Retina (tissue), 1 donor: ENCODE data around the gene RAB6A.
"Not testable (repeated sequence)": the region's sequence is repeated elsewhere in the genome, so short reads cannot be mapped to it uniquely, and the experiment has no call there.

Experiments used
- DNase-seq: peaks from one replicate; pipeline ENCODE4 v3.0.0-alpha.2; 2016

RAB6A gene

DNA sequence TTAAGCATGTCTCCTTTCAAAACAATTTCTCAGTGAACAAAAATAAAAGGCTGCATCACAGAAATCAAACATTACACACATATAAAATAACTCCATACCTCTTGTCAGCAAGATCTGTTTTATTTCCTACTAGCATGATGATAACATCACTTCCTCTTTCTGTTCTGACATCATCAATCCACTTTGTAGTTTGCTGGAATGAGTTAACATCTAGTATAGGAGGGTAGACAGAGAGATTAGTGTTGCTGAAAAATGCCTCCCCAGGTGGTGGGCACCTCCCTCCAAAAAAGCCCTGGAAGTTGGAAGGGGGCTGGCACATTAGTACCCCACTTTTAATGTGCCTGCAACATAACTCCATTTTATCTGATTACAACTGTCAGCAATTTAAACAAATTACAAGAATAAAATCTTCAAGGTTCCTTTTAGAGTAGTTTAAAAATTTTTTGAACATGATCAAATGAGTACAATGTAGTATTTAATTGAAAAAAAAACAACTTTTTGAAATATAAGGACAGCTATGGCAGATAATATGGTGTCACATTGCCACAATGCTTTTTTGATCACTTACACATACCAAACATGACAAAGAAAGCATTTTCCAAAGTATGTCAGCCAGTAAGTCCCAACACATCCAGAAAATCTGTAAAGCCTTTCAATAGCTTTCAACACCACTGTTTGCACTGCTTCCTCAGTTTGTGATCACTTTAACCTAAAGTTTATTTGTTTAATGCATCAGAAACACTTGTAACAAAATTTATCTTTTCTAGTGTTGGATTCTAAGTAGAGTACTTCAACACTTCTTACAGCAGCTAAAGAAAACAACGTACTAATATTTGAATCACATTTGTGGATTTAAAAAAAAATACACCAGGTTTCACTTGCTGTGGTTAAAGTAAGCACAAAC lies 44.5 kb downstream of the RAB6A start:
- no peak for DNase-seq

DNA sequence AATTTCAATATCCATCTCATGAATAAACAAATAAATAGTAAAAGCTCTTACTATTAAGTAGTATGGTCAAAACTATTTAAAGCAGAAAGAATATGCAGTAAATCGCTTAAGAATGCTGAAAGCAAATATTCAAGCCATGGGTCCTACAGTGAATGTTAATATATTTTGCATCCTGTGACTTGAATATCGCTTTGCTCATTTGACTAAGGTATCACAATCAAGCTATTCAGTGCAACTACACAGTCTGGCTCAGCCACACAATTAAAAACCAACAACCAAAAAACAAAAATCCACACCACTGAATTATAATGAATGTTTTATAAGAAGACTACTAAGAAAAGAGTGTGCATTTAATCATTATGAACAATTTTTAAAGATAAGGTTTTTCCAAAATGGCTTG lies 45.3 kb downstream of the RAB6A start:
- DNase-seq: no peak

DNA sequence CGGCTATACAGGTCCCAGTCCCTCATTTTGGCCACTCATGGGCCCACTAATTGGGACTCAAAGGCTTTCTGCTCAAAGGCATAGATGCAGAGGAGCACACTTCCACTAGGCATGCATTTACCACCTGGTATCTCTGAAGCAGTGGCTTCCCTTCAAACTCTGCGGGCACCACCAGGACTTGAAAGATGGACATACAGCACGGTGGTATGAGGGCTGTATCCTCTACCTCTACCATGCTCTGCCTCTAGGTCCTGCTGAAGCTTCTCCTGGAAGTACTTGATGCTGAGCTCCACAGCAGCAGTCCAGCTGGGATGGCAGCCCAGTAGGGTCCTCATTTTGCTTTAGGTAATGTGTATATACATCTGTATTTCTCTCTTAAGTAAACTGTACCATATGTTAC lies 49.9 kb downstream of the RAB6A start:
- no peak for DNase-seq

DNA sequence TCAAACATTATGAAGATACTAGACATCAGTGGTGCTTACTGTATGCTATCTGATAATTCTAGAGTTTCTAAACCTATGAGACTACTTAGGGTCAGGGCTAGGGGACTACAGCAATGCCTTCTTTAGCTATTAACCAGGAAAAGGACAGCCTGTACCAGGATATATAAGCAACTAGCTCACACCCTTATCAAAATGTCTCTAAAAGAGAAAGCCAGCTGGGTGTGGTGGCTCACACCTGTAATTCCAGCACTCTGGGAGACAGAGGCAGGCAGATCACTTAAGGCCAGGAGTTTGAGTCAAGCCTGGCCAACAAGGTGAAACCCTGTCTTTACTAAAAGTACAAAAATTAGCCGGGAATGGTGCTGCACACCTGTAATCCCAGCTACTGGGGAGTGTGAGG lies 55.8 kb downstream of the RAB6A start:
- no peak for DNase-seq

DNA sequence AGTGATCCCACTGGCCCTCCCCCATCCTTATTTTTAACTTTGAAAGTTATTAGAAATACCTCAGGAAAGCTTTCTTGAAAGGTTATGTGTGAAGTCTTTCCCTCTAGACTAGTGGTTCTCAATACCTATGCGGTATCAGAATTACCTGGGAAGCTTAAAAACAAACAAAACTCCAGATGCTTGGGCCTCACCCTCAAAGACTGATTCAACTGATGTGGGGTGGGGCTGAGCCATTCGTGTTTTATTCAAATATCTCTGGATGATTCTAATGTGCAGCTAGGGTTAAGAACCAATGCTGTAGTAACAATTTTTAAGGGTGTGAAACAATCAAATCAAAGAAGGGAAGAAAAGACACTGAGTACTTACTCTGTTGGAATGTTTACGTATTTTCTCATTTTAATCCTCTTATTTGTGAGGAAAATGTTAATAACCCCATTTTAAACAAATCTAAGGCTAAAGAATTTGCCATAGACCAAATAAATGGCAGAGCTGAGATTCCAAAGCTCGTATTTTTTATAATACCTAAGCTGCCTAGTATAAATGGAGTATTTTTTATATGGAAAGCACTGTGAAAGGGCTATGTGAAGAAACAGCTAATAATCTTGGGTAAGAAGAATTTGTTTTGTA lies 66.9 kb downstream of the RAB6A start:
- no peak for DNase-seq

DNA sequence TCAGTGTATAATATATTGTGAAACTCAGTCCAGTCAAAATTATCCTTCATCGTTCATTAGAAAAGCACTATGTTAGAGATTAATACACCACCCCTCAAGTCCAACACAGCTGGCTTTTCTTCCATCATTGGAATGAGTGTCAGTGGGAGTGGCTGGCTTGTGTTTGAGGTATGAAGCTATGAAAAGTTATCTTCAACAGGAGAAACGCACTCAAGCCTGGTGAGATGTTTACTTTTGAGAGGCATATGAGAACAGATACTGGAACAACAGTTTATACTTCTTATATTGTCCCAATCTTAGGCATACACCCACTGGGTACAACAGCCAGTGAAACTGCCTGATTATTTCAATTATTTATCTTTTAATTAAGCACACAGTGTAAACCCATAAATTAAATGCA lies 80.2 kb downstream of the RAB6A start:
- no peak for DNase-seq

DNA sequence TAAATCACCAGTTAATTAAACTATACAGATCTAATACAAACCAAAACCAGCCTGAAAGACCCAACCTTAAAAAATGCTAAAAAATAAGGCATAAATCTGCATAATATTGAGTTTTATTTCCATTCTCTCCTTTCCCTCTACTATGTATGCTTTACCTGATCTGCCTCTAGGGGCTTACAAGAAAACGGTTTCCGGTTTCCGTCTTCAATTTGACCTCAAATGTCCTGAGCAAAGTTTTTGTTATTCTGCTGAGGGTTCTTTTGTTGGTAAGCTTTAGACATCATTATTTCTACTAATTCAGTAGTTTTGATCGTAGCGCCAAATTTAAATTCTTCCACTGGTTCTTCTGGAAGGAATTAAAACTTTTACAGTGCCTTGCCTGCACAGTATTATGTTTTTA lies 84.3 kb downstream of the RAB6A start:
- not testable (repeated sequence) for DNase-seq

DNA sequence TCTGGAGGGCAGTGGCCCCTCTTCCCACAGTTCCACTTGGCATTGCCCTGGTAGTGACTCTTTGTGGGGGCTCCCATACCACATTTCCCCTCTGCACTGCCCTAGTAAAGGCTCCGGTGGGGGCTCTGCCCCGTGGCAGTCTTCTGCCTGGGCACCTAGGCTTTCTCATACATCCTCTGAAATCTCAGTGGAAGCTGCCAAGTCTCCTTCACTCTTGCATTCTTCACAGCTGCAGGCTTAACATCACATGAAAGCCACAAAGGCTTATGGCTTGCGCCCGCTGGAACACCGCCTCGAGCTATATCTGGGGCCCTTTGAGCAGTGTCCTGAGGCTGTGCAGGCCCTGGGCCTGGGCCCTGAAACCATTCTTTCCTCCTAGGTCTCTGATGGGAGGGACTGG lies 89.2 kb downstream of the RAB6A start:
- DNase-seq: no peak

DNA sequence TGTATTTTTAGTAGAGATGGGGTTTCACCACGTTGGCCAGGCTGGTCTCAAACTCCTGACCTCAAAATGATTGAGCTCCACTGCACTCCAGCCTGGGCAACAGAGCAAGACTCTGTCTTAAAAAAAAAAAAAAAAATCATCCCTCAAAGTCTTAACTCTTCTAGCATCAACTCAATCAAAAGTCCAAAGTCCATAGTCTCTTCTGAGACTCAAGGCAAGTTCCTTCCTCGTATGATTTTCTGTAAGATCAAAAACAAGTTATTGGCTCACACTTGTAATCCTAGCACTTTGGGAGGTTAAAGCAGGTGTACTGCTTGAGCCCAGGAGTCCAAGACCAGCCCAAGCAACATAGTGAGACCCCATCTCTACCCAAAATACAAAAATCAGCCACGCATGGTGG lies 90.1 kb downstream of the RAB6A start:
- no peak for DNase-seq

DNA sequence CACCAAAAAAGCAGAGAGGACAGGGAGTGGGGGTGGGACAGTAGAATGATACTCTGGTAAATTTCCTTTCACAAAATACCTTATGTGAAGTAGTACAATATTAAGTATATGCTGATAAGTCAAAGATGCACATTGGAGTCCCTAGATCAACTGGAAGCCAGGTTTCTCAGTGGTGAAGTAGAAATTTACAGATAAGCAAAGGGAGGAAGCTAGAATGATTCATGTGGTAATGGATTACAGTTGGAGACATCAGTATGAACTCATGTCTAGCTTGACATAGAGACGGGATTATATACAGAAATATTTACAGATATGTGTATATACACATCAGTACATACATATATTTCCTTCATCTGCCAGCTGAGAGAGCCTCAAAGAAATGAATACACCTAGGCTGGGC lies 93.0 kb downstream of the RAB6A start:
- DNase-seq: no peak

DNA sequence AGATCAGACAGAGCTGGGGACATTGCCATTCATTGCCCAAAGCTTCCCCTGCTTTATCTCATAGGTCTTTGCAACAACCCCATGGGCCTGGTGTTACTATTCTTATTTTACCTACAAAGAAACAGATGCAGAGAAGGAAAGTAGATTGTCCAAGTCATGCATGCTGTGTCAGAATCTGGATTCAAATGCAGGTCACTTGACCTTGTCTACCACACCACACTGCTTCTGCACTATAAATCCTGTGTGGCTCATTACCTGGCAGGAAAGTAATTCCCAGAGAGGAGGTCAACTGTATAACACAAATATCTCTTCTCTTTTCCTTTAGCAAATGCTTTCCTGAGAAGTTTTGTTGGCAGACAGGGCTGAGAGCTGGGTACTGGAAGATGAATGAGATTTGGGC lies 96.0 kb downstream of the RAB6A start:
- no peak for DNase-seq

DNA sequence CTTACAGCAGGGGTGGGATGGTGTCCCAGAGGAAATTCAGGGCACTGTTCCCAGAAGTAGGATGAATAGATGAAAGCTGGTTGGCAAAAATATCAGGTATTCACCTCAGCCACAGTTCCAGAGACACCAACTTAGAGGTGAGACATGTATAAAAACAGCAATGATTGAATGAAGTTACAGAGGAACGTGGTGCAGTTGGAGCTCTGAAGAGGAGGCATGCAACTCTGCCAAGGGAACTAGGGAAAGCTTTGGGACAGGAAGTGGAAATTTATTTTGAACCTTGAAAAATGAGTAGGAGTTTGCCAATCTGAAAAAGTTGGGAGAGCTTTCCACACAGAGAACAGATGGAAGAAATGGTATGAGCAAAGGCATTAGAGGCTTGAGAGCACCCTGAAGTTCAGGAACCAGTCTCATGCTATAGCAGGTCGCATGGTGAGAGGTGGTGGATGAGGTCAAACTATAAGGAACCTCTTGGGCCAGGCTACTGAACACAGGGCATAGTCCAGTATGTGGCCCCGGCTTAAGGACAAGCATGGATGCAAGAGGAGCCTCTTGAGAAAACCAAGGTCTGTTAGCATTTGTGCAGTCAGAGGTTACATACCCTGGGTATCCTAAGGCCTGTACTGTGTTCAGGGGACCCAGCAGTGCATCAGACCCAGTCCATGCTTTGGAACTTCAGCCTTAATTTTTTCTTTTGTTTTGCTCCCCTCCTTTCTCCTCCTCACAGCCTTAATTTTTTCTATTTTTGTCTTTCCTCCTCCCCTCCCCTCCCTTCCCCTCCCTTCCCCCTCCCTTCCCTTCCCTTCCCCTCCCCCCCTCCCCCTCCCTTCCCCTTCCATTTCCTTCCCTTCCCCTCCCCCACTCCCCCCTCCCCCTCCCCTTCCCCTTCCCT lies 97.0 kb downstream of the RAB6A start:
- DNase-seq: no peak

DNA sequence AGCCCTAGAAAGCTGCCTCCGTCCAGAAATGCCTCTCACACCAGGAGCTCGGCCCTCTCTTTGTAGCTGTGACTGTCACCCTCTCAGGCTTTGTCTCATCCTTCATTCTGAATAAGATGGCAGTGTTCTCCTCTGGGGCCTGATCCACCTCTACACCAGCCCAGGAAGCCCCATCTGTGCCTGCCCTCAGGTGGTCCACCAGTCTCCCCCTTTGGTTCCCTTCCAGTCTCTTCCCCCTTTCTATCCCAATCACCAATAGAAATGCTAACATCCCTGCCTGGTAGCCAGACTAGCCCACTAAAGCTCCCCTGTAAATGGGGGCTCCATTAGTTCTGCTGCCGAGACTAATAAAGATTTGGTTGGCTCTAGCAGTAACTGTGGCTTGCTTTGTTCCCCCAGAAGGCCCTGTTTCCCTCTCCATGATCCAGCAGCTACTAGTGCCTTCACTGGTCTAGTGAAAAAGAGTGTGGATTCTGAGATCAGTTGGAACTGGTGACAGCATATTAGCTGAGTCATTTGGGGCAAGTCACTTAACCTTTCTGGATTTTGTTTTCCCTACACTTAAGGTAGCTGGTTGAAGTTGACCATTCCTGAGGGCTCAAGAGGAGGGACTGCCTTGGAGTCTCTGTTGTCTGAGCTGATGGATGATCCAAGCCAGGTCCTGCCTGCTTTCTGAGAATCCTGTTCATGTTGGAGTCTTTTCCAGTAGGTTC lies 98.3 kb downstream of the RAB6A start:
- DNase-seq: no peak

DNA sequence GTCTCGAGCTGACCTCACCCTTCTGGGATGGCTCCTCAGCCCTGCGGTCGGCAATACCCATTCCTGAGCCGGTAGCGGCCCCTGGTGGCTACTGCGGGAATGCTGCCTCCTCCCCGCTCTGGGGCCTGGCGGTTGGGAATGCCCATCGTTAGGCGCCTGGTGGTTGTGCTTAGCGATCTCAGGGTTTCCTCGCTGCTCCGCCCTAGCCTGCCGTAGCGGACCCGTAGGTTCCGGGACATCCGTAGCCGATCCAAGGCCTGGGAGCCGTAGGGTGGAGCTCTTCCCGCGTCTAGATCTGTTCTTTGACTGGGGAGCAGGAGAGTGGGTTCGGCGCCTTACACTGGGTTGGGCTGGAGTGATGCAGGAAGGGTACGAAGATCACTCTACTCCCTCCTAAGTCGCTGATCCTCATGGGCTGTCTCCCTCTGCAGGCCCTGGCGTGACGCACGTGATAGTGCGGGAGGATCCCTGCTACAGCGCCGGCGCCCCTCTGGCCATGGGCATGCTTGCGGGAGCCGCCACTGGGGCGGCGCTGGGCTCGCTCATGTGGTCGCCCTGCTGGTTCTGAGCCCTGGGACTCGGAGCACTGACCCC lies 99.7 kb downstream of the RAB6A start:
- DNase-seq: peak; percentile 95

DNA sequence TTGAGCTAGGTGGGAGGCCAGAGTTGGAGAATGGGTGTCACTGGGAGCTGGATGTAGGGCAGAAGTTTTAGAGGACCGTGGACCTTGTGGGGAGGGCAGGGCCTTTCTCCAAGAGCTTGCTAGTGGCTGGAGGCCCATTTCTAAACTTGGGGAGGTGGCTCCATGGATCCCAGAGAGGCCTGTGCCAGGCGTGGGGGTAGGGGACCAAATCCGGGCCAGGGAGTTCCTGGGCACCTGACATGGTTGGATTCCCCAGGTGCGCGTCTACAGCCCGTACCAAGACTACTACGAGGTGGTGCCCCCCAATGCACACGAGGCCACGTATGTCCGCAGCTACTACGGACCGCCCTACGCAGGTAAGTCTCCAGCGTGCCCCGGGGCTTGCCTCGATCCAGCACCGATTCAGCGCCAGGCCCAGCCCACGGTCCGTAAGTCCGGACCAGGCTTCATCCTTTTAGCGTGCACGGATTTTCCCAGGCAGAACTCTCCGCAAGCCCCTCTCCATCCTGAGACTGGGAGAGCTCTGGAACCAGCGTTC lies 100.3 kb downstream of the RAB6A start:
- no peak for DNase-seq

DNA sequence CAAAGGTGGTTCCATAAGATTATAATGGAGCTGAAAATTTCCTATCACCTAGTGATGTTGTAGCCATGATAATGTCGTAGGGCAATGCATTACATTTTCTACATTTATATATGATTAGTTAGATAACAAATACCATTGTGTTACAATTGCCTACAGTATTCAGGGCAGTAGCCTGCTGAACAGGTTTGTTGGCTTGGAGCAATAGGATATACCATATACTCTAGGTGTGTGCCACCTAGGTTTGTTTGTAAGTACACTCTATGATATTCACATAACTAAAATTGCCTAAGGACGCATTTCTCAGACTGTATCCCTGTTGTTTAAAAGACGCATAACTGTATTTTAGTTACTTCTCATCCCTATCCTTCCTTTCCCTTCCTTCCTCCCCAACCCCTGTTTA lies 100.9 kb downstream of the RAB6A start:
- DNase-seq: no peak

DNA sequence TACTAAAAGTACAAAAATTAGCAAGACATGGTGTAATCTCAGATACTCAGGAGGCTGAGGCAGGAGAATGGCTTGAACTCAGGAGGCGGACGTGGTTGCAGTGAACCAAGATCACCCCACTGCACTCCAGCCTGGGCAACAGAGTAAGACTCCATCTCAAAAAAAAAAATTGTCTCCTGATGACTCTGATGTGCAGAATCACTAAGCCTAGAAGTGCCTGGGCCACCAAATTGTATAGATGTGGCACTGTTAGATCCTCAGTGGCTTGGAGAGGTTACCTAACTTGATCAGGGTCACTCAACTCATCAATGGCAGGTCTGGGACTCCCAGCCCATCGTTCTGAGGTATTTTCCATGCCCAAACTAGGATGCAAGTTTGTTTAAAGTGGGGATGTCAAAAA lies 103.9 kb downstream of the RAB6A start:
- no peak for DNase-seq

DNA sequence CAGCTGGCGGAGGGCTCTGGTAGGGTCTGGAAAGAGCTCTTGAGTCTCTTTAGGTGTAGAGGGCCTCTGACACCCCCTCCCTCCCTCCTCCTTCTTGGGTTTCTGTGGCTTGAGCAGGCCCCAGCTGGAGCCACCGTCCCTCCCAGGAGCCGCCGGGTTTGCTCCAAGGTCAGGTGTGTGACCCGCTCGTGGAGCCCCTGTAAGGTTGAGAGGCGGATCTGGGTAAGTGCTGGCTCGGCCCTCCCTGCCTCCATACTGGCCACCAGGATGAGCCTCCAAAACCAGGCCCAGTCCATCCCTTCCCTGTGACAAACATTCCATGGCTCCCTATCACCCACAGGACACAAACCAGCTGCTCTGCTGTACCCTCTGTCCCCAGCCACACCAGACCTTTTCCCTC lies 105.2 kb downstream of the RAB6A start:
- DNase-seq: no peak

DNA sequence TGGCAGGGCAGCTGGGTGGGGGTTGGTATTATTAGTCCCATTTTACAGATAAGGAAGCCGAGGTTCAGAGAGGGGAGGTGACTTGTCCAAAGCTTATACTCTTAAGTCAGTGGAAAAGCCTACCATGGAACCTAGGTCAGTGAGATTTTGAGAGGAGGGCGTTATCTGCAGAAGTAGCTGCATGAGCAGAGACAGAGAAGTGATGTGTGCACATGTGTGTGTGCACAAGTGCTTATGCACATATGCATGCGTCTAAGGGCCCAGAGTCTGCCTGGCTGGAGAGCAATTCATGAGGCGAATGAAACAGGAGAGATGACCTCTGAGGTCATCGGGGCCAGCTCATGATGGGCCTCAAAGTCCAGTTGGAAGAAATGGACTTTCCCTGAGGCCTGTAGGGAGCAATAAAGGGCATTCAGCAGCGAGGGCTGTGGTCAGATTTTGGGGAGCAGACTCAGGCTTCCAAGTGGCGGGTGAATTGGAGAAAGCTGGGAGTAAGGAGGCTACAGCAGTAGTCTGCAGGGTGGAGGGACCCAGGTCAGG lies 106.3 kb downstream of the RAB6A start:
- DNase-seq: no peak

DNA sequence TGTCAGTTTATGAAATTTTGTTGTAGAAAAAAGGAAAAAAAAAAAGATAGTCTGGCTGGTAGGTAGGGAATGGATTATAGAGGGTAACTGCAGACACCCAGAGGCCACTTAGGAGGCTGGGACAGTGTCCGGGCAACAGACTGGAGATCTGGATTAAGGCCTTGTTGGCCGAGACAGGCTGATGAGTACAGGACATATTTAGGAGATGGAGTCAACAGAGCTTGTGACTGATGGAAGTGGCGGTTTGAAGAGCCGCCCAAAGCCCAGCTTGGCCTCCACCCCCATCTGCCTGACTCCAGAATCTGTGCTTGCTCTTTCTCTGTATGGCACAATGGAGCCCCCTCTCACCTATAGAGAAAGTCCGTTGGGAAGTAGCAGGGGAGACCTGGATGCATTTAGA lies 106.9 kb downstream of the RAB6A start:
- DNase-seq: no peak

DNA sequence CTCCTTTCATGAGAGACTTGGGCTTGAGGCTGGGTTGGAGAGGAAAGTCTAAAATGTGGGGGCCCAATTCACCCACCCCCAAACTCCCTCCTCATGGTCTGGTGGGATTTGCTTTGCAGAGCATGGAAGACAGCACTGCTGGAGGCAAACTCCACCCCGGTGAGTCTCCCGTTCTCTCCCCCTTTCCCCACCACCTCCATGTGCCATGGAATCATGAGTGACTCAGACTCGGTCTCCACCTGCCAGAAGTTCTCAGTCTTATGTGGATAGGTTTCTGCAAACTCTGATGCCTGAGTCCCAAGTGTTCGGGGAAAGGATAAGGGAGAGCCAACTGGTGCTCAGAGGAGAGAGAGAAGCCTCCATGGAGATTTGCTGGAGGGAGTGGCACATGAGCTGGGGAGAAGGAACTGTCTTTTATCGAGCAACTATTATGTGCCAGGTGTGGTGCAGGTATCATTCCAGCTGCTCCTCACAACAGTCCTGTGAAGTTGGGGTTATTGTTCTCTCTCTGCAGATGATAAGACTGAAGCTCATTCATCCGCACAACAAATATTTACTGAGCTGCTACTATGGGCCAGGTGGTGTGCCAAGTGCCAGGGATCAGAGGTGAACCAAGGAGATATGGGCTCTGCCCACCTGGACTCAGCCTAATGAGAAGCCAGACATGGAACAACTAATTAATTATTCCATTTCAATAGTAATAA lies 107.9 kb downstream of the RAB6A start:
- no peak for DNase-seq
